K562 treated with DMSO at 1 percent for 24 hours (cell line): ENCODE results near the gene KERA. TPM values are rescaled to one million over a fixed set of nuclear protein-coding genes. Genes with fewer than 3 reads are reported as not detected.

ENCODE experiments used
- total RNA-seq: library from RNA; unstranded; fragments of 300-600 nt; gene quantifications from 2 replicates; pipeline ENCODE4 v1.2.3, GENCODE V29; 2022; ENCODE audit warnings: low read depth; ENCODE audit not compliant: insufficient read depth

The KERA gene, protein sequence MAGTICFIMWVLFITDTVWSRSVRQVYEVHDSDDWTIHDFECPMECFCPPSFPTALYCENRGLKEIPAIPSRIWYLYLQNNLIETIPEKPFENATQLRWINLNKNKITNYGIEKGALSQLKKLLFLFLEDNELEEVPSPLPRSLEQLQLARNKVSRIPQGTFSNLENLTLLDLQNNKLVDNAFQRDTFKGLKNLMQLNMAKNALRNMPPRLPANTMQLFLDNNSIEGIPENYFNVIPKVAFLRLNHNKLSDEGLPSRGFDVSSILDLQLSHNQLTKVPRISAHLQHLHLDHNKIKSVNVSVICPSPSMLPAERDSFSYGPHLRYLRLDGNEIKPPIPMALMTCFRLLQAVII
- not detected in 2 replicates for total RNA-seq

DNA sequence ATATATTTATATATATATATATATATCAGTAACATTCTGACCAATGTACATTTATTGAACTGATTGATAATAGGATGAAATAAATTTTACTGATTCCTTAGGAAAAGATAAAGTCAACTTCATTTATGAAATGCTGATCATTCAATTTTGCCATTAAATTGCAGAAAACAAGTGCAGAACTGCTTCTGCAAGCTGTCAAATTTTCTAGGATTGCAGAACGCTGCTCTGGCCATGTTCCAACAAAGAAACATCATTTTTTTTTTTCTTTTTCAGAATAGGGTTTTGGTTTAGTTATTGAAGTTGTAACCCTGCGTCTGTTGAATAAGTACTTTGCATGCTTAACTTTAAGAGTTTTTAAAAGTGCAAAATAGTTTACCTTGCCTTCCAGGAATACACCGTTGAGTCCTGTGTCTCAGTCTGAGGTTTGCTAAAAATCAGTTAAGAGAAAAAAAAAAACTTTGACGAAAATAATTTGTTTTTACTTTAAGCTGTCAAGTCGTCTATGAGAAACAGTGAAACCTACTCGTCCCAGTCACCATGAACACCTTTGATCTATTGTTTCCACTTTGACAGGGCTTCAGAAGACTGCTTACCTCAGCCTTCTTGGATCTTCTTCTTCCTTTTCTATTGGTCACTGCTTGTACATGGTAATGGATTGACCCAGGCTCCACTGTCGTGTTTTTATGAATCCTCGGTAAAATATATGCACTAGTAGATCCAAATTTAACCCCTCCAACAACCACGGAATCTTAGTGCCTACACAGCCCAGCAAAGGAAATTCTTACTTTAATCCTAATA is at the start of gene KERA:
Gene KERA (minus strand): TSS at position 657 of the 798 bp plus-strand sequence. CDS start 1,743 bp downstream, outside the sequence.

DNA sequence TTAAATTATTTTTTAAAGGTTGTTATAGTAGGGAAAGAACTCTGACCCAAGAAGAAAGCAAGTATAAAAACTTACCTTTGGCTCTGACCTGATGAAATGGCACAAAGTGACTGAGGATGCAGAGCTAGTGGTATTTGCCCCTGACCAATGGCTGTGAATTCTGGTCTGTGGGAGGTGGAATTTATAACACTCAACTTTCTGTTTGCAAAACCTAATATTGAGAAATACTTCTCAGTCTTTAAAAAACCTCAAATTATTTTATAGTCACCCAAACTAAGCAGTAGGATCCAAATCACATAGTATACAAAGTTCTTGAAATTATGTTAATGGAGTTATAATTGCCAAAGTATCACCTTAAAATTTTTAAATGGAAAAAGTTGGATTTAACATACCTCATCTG is 53.0 kb downstream of the KERA start, which contains the start of gene EPYC:
Gene EPYC (minus strand): TSS at position 101 of the 400 bp plus-strand sequence. CDS start 2,407 bp downstream, outside the sequence.

Other genes with a start within 250 kb of the KERA start
- not detected in 2 replicates for gene CCER1, start 102.8 kb downstream of the KERA start, total RNA-seq
- not detected in 2 replicates for gene EPYC, start 53.1 kb downstream of the KERA start, total RNA-seq
- gene LUM, start 53.5 kb upstream of the KERA start, total RNA-seq: not detected in 2 replicates
- gene DCN, start 124.8 kb upstream of the KERA start, total RNA-seq: 0.64 and 0.80 TPM in 2 replicates